ENCODE measurements around the gene SLC44A2.

The SLC44A2 gene

GRCh38 chr19:10625003-10625761, at the start of gene SLC44A2:
Gene SLC44A2 (plus strand): TSS chr19:10625553. CDS start chr19:10625634, 81 bp downstream.
- DNase-seq, result peak; percentile 92

- DNase-seq, result no peak
Observed at GRCh38 chr19:10577951-10578350, 47.4 kb upstream of the SLC44A2 start.

- peak; percentile 90 for DNase-seq
Observed at GRCh38 chr19:10580979-10581631, 44.2 kb upstream of the SLC44A2 start.

GRCh38 chr19:10582091-10582490, 43.3 kb upstream of the SLC44A2 start:
- DNase-seq, result no peak

GRCh38 chr19:10583036-10583776, 42.1 kb upstream of the SLC44A2 start:
- DNase-seq, result no peak

GRCh38 chr19:10586396-10586795, 39.0 kb upstream of the SLC44A2 start:
- DNase-seq, result no peak

- no peak for DNase-seq
Observed at GRCh38 chr19:10587022-10587838, 38.1 kb upstream of the SLC44A2 start, which contains the start of gene AP1M2. Gene AP1M2 (minus strand): TSS chr19:10587312. CDS start chr19:10587231, 81 bp downstream.

- DNase-seq, result no peak
Observed at GRCh38 chr19:10587839-10588150, 37.6 kb upstream of the SLC44A2 start.

- no peak for DNase-seq
Observed at GRCh38 chr19:10593148-10593547, 32.2 kb upstream of the SLC44A2 start.

- peak; percentile 56 for DNase-seq
Observed at GRCh38 chr19:10593820-10594637, 31.3 kb upstream of the SLC44A2 start.

- DNase-seq, result no peak
Observed at GRCh38 chr19:10600149-10600548, 25.2 kb upstream of the SLC44A2 start.

GRCh38 chr19:10601999-10602329, 23.4 kb upstream of the SLC44A2 start:
- no peak for DNase-seq

- DNase-seq, result peak; percentile 91
Observed at GRCh38 chr19:10602330-10603083, 22.8 kb upstream of the SLC44A2 start.

GRCh38 chr19:10603084-10603872, 22.1 kb upstream of the SLC44A2 start:
- DNase-seq, result peak; percentile 82

GRCh38 chr19:10603873-10604459, 21.4 kb upstream of the SLC44A2 start:
- DNase-seq, result peak; percentile 64

- no peak for DNase-seq
Observed at GRCh38 chr19:10604460-10604980, 20.8 kb upstream of the SLC44A2 start.

GRCh38 chr19:10611907-10612306, 13.4 kb upstream of the SLC44A2 start:
- DNase-seq, result no peak

- peak; percentile 53 for DNase-seq
Observed at GRCh38 chr19:10612499-10613119, 12.7 kb upstream of the SLC44A2 start.

GRCh38 chr19:10615429-10616023, 9.8 kb upstream of the SLC44A2 start:
- DNase-seq, result no peak

Data from femur (tissue), 1 donor.